Activated naive CD4-positive, alpha-beta T cell treated with Interleukin-2 at 50 U/mL for 16 hours (primary cell): Measurements from ENCODE around the gene NODAL.

Experiments
- DNase-seq: peaks from one replicate; pipeline ENCODE4 v3.0.0-alpha.2; 2020

NODAL gene

GRCh38 chr10:70462349-70462984, 21.0 kb upstream of the NODAL start:
- no peak for DNase-seq

- peak; percentile 48 for DNase-seq
Observed at GRCh38 chr10:70461397-70462348, 20.2 kb upstream of the NODAL start.

- DNase-seq = no peak
Observed at GRCh38 chr10:70459774-70460490, 18.5 kb upstream of the NODAL start.

GRCh38 chr10:70459061-70459773, 17.7 kb upstream of the NODAL start:
- no peak for DNase-seq

GRCh38 chr10:70458329-70459060, 17.0 kb upstream of the NODAL start:
- DNase-seq = peak; percentile 61

GRCh38 chr10:70457759-70458305, 16.4 kb upstream of the NODAL start:
- no peak for DNase-seq

- DNase-seq = no peak
Observed at GRCh38 chr10:70456164-70456563, 14.7 kb upstream of the NODAL start.

- DNase-seq = no peak
Observed at GRCh38 chr10:70455213-70455630, 13.7 kb upstream of the NODAL start.

GRCh38 chr10:70448236-70448635, 6.8 kb upstream of the NODAL start:
- DNase-seq = no peak

- DNase-seq = no peak
Observed at GRCh38 chr10:70445718-70446657, 4.5 kb upstream of the NODAL start.

- DNase-seq = no peak
Observed at GRCh38 chr10:70444744-70445143, 3.3 kb upstream of the NODAL start.

- no peak for DNase-seq
Observed at GRCh38 chr10:70442332-70442988, 979 bp upstream of the NODAL start.

- DNase-seq = no peak
Observed at GRCh38 chr10:70441895-70442309, 421 bp upstream of the NODAL start.

GRCh38 chr10:70440296-70441160, 953 bp downstream of the NODAL start:
- no peak for DNase-seq

GRCh38 chr10:70437721-70438120, 3.8 kb downstream of the NODAL start:
- DNase-seq = no peak

- DNase-seq = no peak
Observed at GRCh38 chr10:70435241-70436085, 6.0 kb downstream of the NODAL start.

- DNase-seq = no peak
Observed at GRCh38 chr10:70433581-70434280, 7.8 kb downstream of the NODAL start.
